Vagina (tissue), 2 donors: ENCODE data around the gene PLOD2.

Source experiments
- CTCF ChIP-seq, 3 experiments: fragments of 450-650 bp in 2 of 3; fragments of 200-600 bp in 1 of 3; sonication (generic) in 1 of 3; IDR thresholded peaks; one replicate each; pipeline ENCODE4 v1.5.1; 2017 to 2019; ENCODE audit warnings: antibody characterized with exemption in 3 of 3, mild to moderate bottlenecking in 2 of 3, moderate library complexity in 2 of 3
- POLR2AphosphoS5 ChIP-seq, 2 donors: sonication (generic); formaldehyde crosslinking; IDR thresholded peaks; one replicate each; pipeline ENCODE4 v1.9.0; 2017; ENCODE audit warnings: antibody characterized with exemption in 2 of 2, mild to moderate bottlenecking in 2 of 2, low read depth in 1 of 2; ENCODE audit not compliant: insufficient read depth in 1 of 2

- no peak for TF ChIP-seq CTCF (IDR thresholded peaks at IDR 0.05)
- no peak for TF ChIP-seq POLR2AphosphoS5 (IDR thresholded peaks at IDR 0.05; ENCODE audit: insufficient read depth in 1 of 2, low read depth in 1 of 2)
Observed at GRCh38 chr3:146156666-146157314, 4.2 kb downstream of the PLOD2 start.
